Tibial artery (tissue), 4 donors: ENCODE results near the gene MAP3K20.
"Not testable (repeated sequence)": the region's sequence is repeated elsewhere in the genome, so short reads cannot be mapped to it uniquely, and the experiment has no call there.

ENCODE experiments used
- DNase-seq, 2 donors: peaks; one replicate each; pipeline ENCODE4 v3.0.0-alpha.2; 2019
- H3K27ac ChIP-seq, 2 donors: fragments of 200-600 bp; sonication (generic) in 1 of 2; 1 replicate in 1 of 2; 2 replicates in 1 of 2; pipeline ENCODE4 v1.5.1; 2018 to 2019; ENCODE audit warnings: mild to moderate bottlenecking in 1 of 2
- H3K27me3 ChIP-seq, 2 donors: fragments of 200-600 bp; sonication (generic) in 1 of 2; one replicate each; pipeline versions ENCODE4 v1.5.1 to v1.6.0; 2016 to 2019
- H3K36me3 ChIP-seq, 3 donors: fragments of 200-600 bp; sonication (generic) in 2 of 3; one replicate each; pipeline ENCODE4 v1.5.1; 2016 to 2019; ENCODE audit warnings: mild to moderate bottlenecking in 2 of 3
- H3K4me1 ChIP-seq, 4 donors: fragments of 200-600 bp; sonication (generic) in 2 of 4; 1 replicate in 3 of 4; 2 replicates in 1 of 4; pipeline ENCODE4 v1.5.1; 2016 to 2019
- H3K4me3 ChIP-seq, 2 donors: fragments of 200-600 bp; sonication (generic) in 1 of 2; 1 replicate in 1 of 2; 2 replicates in 1 of 2; pipeline ENCODE4 v1.5.1; 2018 to 2019; ENCODE audit warnings: mild to moderate bottlenecking in 2 of 2
- H3K9me3 ChIP-seq, 3 donors: fragments of 200-600 bp; sonication (generic) in 1 of 3; one replicate each; pipeline ENCODE4 v1.5.1; 2016 to 2019
- intact Hi-C: fragments of 100-400 bp; cut with DNase I; formaldehyde crosslinking; loops from one replicate; pipeline ENCODE4 v1.15.0; 2023; ENCODE audit warnings: low total_unique reads
- TF ChIP-seq, protein P1 (sequence below), 2 experiments: fragments of 200-600 bp in 1 of 2; fragments of 450-650 bp in 1 of 2; IDR thresholded peaks; one replicate each; pipeline ENCODE4 v1.5.1; 2017 to 2019; ENCODE audit warnings: antibody characterized with exemption in 2 of 2, mild to moderate bottlenecking in 1 of 2, moderate library complexity in 1 of 2

MAP3K20 gene

GRCh38 chr2:173122936-173123335 lies 47.3 kb downstream of the MAP3K20 start:
- peak overlapping the region in 1 of 2 donors; percentile 21 for H3K27ac ChIP-seq
- H3K36me3 ChIP-seq, result no peaks in the 10 kb centered on the region
- peaks cover 0 to 54% (median 32%) of the 10 kb centered on the region in 4 donors for H3K4me1 ChIP-seq

GRCh38 chr2:173124441-173124840 lies 48.8 kb downstream of the MAP3K20 start:
- no peak for DNase-seq
- peaks cover 0 to 42% (median 30%) of the 10 kb centered on the region in 4 donors for H3K4me1 ChIP-seq
- TF ChIP-seq, protein P1, sequence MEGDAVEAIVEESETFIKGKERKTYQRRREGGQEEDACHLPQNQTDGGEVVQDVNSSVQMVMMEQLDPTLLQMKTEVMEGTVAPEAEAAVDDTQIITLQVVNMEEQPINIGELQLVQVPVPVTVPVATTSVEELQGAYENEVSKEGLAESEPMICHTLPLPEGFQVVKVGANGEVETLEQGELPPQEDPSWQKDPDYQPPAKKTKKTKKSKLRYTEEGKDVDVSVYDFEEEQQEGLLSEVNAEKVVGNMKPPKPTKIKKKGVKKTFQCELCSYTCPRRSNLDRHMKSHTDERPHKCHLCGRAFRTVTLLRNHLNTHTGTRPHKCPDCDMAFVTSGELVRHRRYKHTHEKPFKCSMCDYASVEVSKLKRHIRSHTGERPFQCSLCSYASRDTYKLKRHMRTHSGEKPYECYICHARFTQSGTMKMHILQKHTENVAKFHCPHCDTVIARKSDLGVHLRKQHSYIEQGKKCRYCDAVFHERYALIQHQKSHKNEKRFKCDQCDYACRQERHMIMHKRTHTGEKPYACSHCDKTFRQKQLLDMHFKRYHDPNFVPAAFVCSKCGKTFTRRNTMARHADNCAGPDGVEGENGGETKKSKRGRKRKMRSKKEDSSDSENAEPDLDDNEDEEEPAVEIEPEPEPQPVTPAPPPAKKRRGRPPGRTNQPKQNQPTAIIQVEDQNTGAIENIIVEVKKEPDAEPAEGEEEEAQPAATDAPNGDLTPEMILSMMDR (IDR thresholded peaks at IDR 0.05), result no peak
- H3K9me3 ChIP-seq, result no peaks in the 10 kb centered on the region
- peak overlapping the region; percentile 7 to 10 for H3K27ac ChIP-seq
- no peaks in the 10 kb centered on the region for H3K36me3 ChIP-seq
- no peaks in the 10 kb centered on the region for H3K27me3 ChIP-seq
- intact Hi-C loops, result no loop called here
- H3K4me3 ChIP-seq, result no peak overlapping the region

More at GRCh38 chr2:173122936-173123335, 47.3 kb downstream of the MAP3K20 start:
- intact Hi-C loops, result no loop called here
- no peak for DNase-seq
- TF ChIP-seq, protein P1 (IDR thresholded peaks at IDR 0.05), result no peak
- Histone ChIP-seq H3K27me3 (no peaks in the 10 kb centered on the region), H3K9me3 (no peaks in the 10 kb centered on the region), H3K4me3 (no peak overlapping the region)

DNA sequence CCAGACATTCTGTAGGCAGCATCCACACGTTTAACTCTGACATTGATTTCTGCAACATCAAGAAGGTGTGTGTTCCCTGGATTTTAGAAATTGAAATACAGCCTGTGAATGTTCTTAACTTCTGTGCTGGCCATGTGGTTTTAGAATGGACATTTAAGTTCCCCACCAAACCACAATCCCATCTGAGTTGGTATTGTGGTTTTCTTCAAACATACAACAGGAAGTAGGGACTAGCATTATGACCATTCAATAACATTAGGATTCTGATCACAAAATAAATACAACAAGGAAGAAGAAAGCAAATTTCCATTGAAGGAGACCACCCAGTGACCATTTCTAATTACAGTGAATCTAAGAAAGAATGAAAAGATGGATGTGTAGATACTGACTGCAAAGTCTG lies 51.2 kb downstream of the MAP3K20 start:
- Histone ChIP-seq H3K27ac (no peak overlapping the region), H3K27me3 (no peaks in the 10 kb centered on the region), H3K4me1 (peaks cover 0 to 45% (median 27%) of the 10 kb centered on the region in 4 donors), H3K9me3 (no peaks in the 10 kb centered on the region), H3K36me3 (no peaks in the 10 kb centered on the region), H3K4me3 (no peak overlapping the region)
- DNase-seq, result no peak
- TF ChIP-seq, protein P1 (IDR thresholded peaks at IDR 0.05), result no peak
- intact Hi-C loops, result no loop called here

- H3K27ac ChIP-seq, H3K9me3 ChIP-seq, H3K36me3 ChIP-seq, intact Hi-C loops, H3K27me3 ChIP-seq, DNase-seq, H3K4me3 ChIP-seq: not testable (repeated sequence)
- H3K4me1 ChIP-seq, result peaks cover 0 to 48% (median 26%) of the 10 kb centered on the region in 4 donors
Measured at GRCh38 chr2:173128132-173128531, 52.5 kb downstream of the MAP3K20 start.

DNA sequence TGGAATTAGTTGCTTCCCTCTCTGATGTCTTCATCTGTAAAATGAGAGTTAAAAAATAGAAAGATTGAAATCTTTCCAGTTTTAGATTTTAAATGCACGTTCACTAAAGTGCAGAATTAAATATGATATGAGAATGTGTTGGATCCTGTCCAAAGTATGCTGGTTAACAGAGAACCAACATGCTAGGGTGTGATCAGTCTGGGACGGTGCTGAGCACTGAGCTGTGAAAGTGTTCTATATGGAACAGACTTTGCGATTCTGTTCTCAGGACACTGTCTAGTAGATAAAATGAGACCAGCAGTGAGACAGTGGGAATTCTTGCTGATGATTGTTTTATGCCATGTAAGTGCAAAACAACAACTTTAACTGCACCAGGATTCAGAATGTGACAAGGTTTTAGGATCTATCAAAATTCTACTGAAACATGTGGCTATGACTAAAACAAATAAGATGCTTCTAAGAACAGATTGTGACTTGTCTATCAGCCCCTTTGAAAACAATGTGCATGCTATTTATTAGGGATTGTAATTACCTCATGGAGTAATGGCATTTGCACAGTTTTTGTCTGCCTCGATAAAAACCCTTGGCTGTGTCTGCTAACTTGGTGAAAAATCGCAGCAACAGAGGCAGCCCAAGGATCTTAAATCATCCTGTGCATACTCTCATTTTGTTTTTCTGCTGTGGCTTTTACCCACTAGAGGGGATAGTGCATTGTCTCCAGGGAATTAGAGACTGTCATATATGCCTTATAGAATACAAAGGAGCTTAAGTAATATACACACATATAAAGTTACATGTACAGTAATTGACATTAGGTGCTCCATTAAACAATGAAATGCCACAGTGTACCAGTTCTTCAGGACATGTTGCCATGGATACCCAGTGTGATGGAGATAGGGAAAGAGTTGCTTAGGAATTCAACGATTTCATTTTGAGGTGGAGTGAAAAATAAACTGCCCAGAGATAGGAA lies 55.1 kb downstream of the MAP3K20 start:
- DNase-seq, result no peak
- intact Hi-C loops, result no loop called here

More for the DNA sequence above, 55.1 kb downstream of the MAP3K20 start:
- Histone ChIP-seq H3K4me1 (peaks cover 0 to 38% (median 9%) of the 10 kb centered on the region in 4 donors), H3K27ac (no peak overlapping the region), H3K4me3 (no peak overlapping the region), H3K27me3 (no peaks in the 10 kb centered on the region), H3K9me3 (no peaks in the 10 kb centered on the region), H3K36me3 (no peaks in the 10 kb centered on the region)
- TF ChIP-seq, protein P1 (IDR thresholded peaks at IDR 0.05), result no peak
